NCI-H2227 treated with DMSO at 0.1 percent for 48 hours (cell line): ENCODE results near the gene TCEA2.

ENCODE experiments used
- DNase-seq: peaks from one replicate; lab custom pipeline; 2025; lab: John Stamatoyannopoulos, UW

TCEA2 gene

GRCh38 chr20:64062596-64063388, at the start of gene TCEA2:
Gene TCEA2, plus strand, starts transcription at chr20:64063198. Its CDS starts 115 bp downstream, at chr20:64063313.
- peak; percentile 93 for DNase-seq

GRCh38 chr20:64015635-64016034, 47.4 kb upstream of the TCEA2 start:
- DNase-seq, result no peak

GRCh38 chr20:64021124-64021975, 41.6 kb upstream of the TCEA2 start:
- DNase-seq, result no peak

GRCh38 chr20:64022671-64023360, 40.2 kb upstream of the TCEA2 start:
- no peak for DNase-seq

GRCh38 chr20:64023361-64024140, 39.4 kb upstream of the TCEA2 start:
- DNase-seq, result no peak

GRCh38 chr20:64024141-64024990, 38.6 kb upstream of the TCEA2 start:
- DNase-seq, result no peak

- DNase-seq, result no peak
Observed at GRCh38 chr20:64025101-64025825, 37.7 kb upstream of the TCEA2 start.

- no peak for DNase-seq
Observed at GRCh38 chr20:64025826-64026412, 37.1 kb upstream of the TCEA2 start.

- DNase-seq, result no peak
Observed at GRCh38 chr20:64027981-64028685, 34.9 kb upstream of the TCEA2 start.

- DNase-seq, result no peak
Observed at GRCh38 chr20:64029293-64030117, 33.5 kb upstream of the TCEA2 start.

GRCh38 chr20:64030371-64031134, 32.4 kb upstream of the TCEA2 start:
- no peak for DNase-seq

GRCh38 chr20:64031822-64032314, 31.1 kb upstream of the TCEA2 start:
- DNase-seq, result no peak

- no peak for DNase-seq
Observed at GRCh38 chr20:64032706-64033624, 30.0 kb upstream of the TCEA2 start.

- DNase-seq, result no peak
Observed at GRCh38 chr20:64033981-64034493, 29.0 kb upstream of the TCEA2 start.

GRCh38 chr20:64035066-64035932, 27.7 kb upstream of the TCEA2 start:
- no peak for DNase-seq
